ENCODE results near the gene TLN1.
A peak's percentile ranks its signal among the peaks of the same experiment; 100 is the strongest.

The TLN1 gene

GRCh38 chr9:35732185-35732799 is at the start of gene TLN1, which contains the start of gene CREB3:
TSS of gene TLN1 (minus strand) at chr9:35732195. CDS start at chr9:35725694, 6,501 bp downstream.
TSS of gene CREB3 (plus strand) at chr9:35732666. CDS start at chr9:35732773, 107 bp downstream.
- H3K9me3 ChIP-seq (ENCODE audit: control insufficient read depth, insufficient read depth, low read depth, low read length) = no peaks in the 10 kb centered on the region
- POLR2A ChIA-PET = interaction anchor here (0.5 to 4.2 kb wide), 32 partner anchors 8 to 661 kb away, joined by 3 to 73 read pairs (median 5); partner anchors contain the start of genes ARHGEF39, CCDC107, FAM221B and FANCG
- H3K27ac ChIP-seq (ENCODE audit: extremely low read depth, low read depth, low read length) = peak within 1 kb of the TSS; percentile 81
- peaks cover 13% of the 10 kb centered on the region for H3K4me1 ChIP-seq (ENCODE audit: control insufficient read depth, insufficient read depth, low read length)
- CTCF ChIA-PET = interaction anchor here (0.6 to 8.0 kb wide), 17 partner anchors 8 to 640 kb away, joined by 3 to 88 read pairs (median 5); partner anchors contain the start of genes ARHGEF39, CCDC107, GBA2 and RGP1
- H3K36me3 ChIP-seq (ENCODE audit: control insufficient read depth in 2 of 2, insufficient read depth in 1 of 2, low read length in 2 of 2) = peaks cover 10 to 60% of the 10 kb centered on the region in 2 experiments; a peak in 2 of 3 replicates
- peak within 1 kb of the TSS; percentile 81 for H3K4me3 ChIP-seq (ENCODE audit: low read depth, low read length)
- TF ChIP-seq ZNF645 (tag by site-specific recombination; IDR thresholded peaks at IDR 0.05) (no peak), ZNF133 (tag by site-specific recombination; IDR thresholded peaks at IDR 0.05) (no peak), ZNF704 (tag by site-specific recombination; IDR thresholded peaks at IDR 0.05) (no peak), ZNF624 (tag by site-specific recombination; IDR thresholded peaks at IDR 0.05) (no peak), ZNF394 (tag by site-specific recombination; IDR thresholded peaks at IDR 0.05; ENCODE audit: borderline replicate concordance) (no peak), ZNF169 (tag by site-specific recombination; IDR thresholded peaks at IDR 0.05) (no peak), HOXC10 (CRISPR knock-in tag; IDR thresholded peaks at IDR 0.05) (no peak), ZBTB10 (tag by site-specific recombination; IDR thresholded peaks at IDR 0.05) (peak; percentile 70), ZNF324 (tag by site-specific recombination; IDR thresholded peaks at IDR 0.05) (no peak), ZNF184 (tag by site-specific recombination; IDR thresholded peaks at IDR 0.05) (no peak), ZBTB8A (tag by site-specific recombination; IDR thresholded peaks at IDR 0.05) (peak; percentile 97), ZXDB (tag by site-specific recombination; IDR thresholded peaks at IDR 0.05) (peak; percentile 80), ZNF341 (tag by site-specific recombination; IDR thresholded peaks at IDR 0.05; ENCODE audit: low read depth) (peak; percentile 68), ZNF639 (tag by site-specific recombination; IDR thresholded peaks at IDR 0.05) (no peak), ZBTB48 (tag by site-specific recombination; IDR thresholded peaks at IDR 0.05) (no peak), ZNF19 (tag by site-specific recombination; IDR thresholded peaks at IDR 0.05; ENCODE audit: low read depth) (no peak), OVOL3 (tag by site-specific recombination; IDR thresholded peaks at IDR 0.05) (no peak), ZNF37A (tag by site-specific recombination; IDR thresholded peaks at IDR 0.05) (no peak), BCL6B (tag by site-specific recombination; IDR thresholded peaks at IDR 0.05) (no peak), ZNF48 (tag by site-specific recombination; IDR thresholded peaks at IDR 0.05) (no peak), ZIC2 (tag by site-specific recombination; IDR thresholded peaks at IDR 0.05) (peak; percentile 59), ZBTB1 (tag by site-specific recombination; IDR thresholded peaks at IDR 0.05) (no peak), ZNF423 (tag by site-specific recombination; IDR thresholded peaks at IDR 0.05) (peak; percentile 96), ZNF561 (tag by site-specific recombination; IDR thresholded peaks at IDR 0.05; ENCODE audit: borderline replicate concordance) (0 out of 2 replicates have a peak, but pooled peaks have one; percentile 80), ZNF521 (tag by site-specific recombination; IDR thresholded peaks at IDR 0.05) (no peak), ZNF239 (tag by site-specific recombination; IDR thresholded peaks at IDR 0.05) (no peak), ZBTB20 (tag by site-specific recombination; IDR thresholded peaks at IDR 0.05) (peak; percentile 79; the same call in 1 of the 2 replicates), ZSCAN4 (tag by site-specific recombination; IDR thresholded peaks at IDR 0.05) (no peak), WT1 (tag by site-specific recombination; IDR thresholded peaks at IDR 0.05) (no peak)
